GM19023 (cell line): ENCODE measurements around the gene FAM181A.

Experiments used
- ATAC-seq: cut with Tn5 transposase; IDR thresholded peaks from one replicate; pipeline ENCODE4 v1.9.1; 2021; ENCODE audit warnings: mild to moderate bottlenecking, moderate library complexity; ENCODE audit not compliant: unreplicated experiment

Gene FAM181A

DNA sequence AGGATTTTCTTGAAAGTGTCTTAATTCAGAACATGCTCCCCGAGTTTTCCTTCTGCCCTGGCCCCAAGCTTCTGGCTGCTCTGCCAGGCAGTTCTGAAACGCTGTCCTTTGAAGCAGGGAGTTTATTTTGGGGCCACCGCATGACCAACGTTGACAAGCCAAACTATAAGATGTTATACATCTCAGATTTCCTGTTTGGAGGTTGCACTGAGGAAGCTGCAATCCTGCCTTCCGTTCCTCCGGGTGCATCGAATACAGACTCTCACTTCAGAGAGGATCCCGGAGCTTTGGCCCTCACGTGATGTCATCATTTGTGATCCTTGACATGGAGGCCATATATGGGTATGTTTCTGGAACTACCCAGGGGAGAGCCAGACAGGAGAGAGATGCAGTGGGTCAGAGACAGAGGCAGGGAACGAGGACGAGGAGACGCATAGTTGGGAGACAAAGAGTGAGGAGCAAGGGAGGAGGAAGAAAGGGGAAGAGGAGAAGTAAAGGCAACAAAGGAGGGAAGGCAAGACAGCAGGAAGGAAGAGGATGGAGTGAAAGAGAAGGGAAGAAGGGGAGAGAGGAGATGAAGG is 49.4 kb downstream of the FAM181A start, which contains the start of gene ASB2:
ASB2 (minus strand) TSS at position 94 of the 581 bp plus-strand sequence. CDS start 12,031 bp downstream, outside the sequence.
- ATAC-seq = peak; percentile 6

DNA sequence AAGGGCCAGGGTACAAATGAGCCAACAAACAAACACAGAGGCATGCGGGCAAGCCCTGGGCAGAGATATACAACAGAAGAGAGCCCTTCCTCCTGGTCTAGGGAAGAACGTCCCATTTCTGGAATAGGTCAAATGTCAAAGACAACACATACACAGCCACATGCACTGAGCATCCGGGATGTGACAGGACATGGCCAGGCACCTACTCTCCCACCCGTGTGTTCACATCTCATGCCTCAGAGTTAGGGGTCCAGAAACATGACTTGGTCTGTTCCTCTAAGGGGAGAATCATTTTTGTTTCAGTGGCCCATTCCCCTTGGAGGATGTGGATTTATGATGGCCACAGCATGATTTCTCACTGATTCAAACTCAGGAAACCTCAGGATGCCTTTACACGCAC is 50.0 kb downstream of the FAM181A start:
- no peak for ATAC-seq

DNA sequence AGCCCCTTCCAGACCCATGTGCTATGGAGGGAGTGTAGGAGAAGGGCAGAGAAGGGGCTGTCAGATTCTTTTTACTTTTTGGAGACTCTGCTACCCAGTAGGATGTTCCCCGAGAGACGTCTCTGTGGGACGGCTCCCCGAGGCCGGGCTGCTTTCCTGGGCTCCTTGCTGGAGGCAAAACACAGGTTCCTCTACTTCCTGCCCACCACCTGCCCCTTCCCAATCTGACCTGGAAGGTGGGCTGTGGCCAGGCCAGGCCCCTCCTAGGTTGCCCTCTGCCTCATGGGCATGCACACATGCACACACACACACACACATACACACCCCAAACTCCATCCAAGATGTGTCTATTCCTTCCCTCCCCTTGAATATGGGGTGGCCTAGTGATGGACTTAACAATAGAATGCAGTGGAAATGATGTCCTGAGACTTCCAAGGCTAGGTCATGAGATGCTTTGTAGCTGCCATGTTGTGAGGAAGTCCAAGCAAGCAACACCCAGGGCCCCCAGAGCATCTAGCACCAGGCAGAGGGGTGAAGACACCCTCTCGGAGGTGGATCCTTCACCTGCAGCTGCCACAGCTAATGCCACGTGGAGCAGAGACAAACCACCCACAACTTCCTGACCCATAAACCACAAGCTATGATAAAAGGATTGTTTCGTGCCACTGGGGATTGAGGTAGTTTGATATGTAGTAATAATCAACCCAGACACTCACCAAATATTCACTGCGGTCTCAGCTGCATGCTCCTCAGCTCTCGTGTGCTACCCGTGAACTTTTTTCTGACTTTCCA is 50.8 kb downstream of the FAM181A start:
- ATAC-seq = peak; percentile 48

DNA sequence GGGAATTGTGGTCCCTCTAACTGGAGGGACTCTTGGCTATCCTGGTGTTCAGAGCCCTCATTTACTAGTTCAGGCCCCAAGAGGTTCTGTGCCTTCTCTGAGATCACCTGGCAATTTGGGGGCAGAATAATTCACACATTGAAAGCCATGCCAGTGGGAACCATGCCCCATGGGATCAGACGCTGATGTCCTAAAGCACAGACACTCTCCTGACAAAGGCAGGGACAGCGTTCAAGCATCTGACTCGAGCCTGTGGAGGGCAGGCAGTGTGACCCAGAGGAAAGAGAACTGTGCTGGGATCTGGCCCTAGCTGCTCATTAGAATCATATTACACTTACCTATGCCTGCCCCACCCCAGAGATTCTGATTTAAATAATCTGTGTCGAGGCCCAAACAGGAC is 51.6 kb downstream of the FAM181A start:
- no peak for ATAC-seq
